GM06990 (cell line): ENCODE measurements around the gene ALG8.

ENCODE experiments used
- DNase-seq: peaks from one replicate; pipeline ENCODE4 v3.0.0-alpha.2; 2011; ENCODE audit not compliant: insufficient read length; ENCODE audit errors: extremely low read depth
- H3K27me3 ChIP-seq: replicated peaks from 2 replicates; pipeline ENCODE4 v1.6.0; 2011; ENCODE audit warnings: low read length; ENCODE audit not compliant: control insufficient read depth, insufficient read depth
- H3K36me3 ChIP-seq: 2 replicates; pipeline ENCODE4 v1.5.1; 2011; ENCODE audit warnings: low read length; ENCODE audit not compliant: control insufficient read depth, insufficient read depth
- H3K4me3 ChIP-seq: replicated peaks from 2 replicates; pipeline ENCODE4 v1.5.1; 2011; ENCODE audit warnings: low read depth, mild to moderate bottlenecking, control low read depth, low read length
- CTCF ChIP-seq: IDR thresholded peaks from 2 replicates; pipeline ENCODE4 v1.5.1; 2011; ENCODE audit warnings: low read length, control low read depth, mild to moderate bottlenecking, inconsistent platforms; ENCODE audit not compliant: insufficient read depth, poor library complexity, severe bottlenecking

The ALG8 gene

GRCh38 chr11:78151804-78152203, 12.4 kb upstream of the ALG8 start:
- no peaks in the 10 kb centered on the region; the same call in 1 of the 2 replicates for H3K36me3 ChIP-seq
- H3K4me3 ChIP-seq: no peak overlapping the region
- DNase-seq: no peak
- no peaks in the 10 kb centered on the region for H3K27me3 ChIP-seq
- TF ChIP-seq CTCF: no peak

- DNase-seq: no peak
- no peak for TF ChIP-seq CTCF
- Histone ChIP-seq H3K4me3 (no peak overlapping the region), H3K36me3 (no peaks in the 10 kb centered on the region; the same call in 1 of the 2 replicates), H3K27me3 (no peaks in the 10 kb centered on the region)
Measured at GRCh38 chr11:78150754-78151153, 11.3 kb upstream of the ALG8 start.

GRCh38 chr11:78150346-78150745, 10.9 kb upstream of the ALG8 start:
- Histone ChIP-seq H3K4me3 (no peak overlapping the region), H3K36me3 (no peaks in the 10 kb centered on the region; the same call in 1 of the 2 replicates), H3K27me3 (no peaks in the 10 kb centered on the region)
- no peak for TF ChIP-seq CTCF
- DNase-seq: no peak

- no peak for DNase-seq
- Histone ChIP-seq H3K27me3 (no peaks in the 10 kb centered on the region), H3K36me3 (no peaks in the 10 kb centered on the region; the same call in 1 of the 2 replicates), H3K4me3 (no peak overlapping the region)
- TF ChIP-seq CTCF: no peak
Measured at GRCh38 chr11:78149646-78150045, 10.2 kb upstream of the ALG8 start.

- no peaks in the 10 kb centered on the region for H3K27me3 ChIP-seq
- H3K4me3 ChIP-seq: no peak overlapping the region
Measured at GRCh38 chr11:78147807-78148206, 8.4 kb upstream of the ALG8 start.

More at GRCh38 chr11:78147807-78148206, 8.4 kb upstream of the ALG8 start:
- no peak for TF ChIP-seq CTCF
- no peak for DNase-seq
- no peaks in the 10 kb centered on the region; the same call in 1 of the 2 replicates for H3K36me3 ChIP-seq
